ENCODE results near the gene MYPOP. TPM values are rescaled to one million over a fixed set of nuclear protein-coding genes. Genes with fewer than 3 reads are reported as not detected.

MYPOP gene
- total RNA-seq, 1 experiment from 2014 or later: 5.4 TPM

GRCh38 chr19:45862564-45863334, 39.7 kb downstream of the MYPOP start, which contains the start of gene SYMPK:
Gene SYMPK (minus strand): TSS chr19:45863147. CDS start chr19:45854495, 8,652 bp downstream.
- peaks cover 2% of the 10 kb centered on the region; the same call in 1 of the 2 replicates for H3K36me3 ChIP-seq (ENCODE audit: low read depth, low read length)
- peak within 1 kb of the TSS; percentile 76 for H2AFZ ChIP-seq (ENCODE audit: low read length)
- no peaks in the 10 kb centered on the region for H3F3A ChIP-seq (ENCODE audit: low read length, unreplicated experiment)
- H4K20me1 ChIP-seq (ENCODE audit: low read length): no peaks in the 10 kb centered on the region
- peak within 1 kb of the TSS; percentile 82 for H3K4me3 ChIP-seq (ENCODE audit: low read length)
- peaks cover 23% of the 10 kb centered on the region for H3K79me2 ChIP-seq (ENCODE audit: low read length)
- peaks cover 13% of the 10 kb centered on the region for H3K27me3 ChIP-seq (ENCODE audit: low read length)
- H3K4me1 ChIP-seq (ENCODE audit: insufficient read depth, low read length): no peaks in the 10 kb centered on the region
- DNase-seq (peak; percentile 95), ATAC-seq (peak; percentile 98)
- ChIA-PET POLR2A (ENCODE audit: unreplicated experiment) (interaction anchor here (0.5 to 0.6 kb wide), 3 partner anchors 64 to 171 kb away, joined by 3 to 4 read pairs (median 3); partner anchors contain the start of gene SNRPD2), CTCF (interaction anchor here (0.6 to 1.6 kb wide), 5 partner anchors 9 to 335 kb away, joined by 3 to 9 read pairs (median 6); partner anchors contain the start of gene DMWD)
- H3K4me2 ChIP-seq (ENCODE audit: low read length): peak within 1 kb of the TSS; percentile 81
- H3K27ac ChIP-seq (ENCODE audit: low read length): peak within 1 kb of the TSS; percentile 39
- H3K9ac ChIP-seq (ENCODE audit: low read length): peak within 1 kb of the TSS; percentile 80
- H3K9me3 ChIP-seq (ENCODE audit: low read length): no peaks in the 10 kb centered on the region
- BruUV-seq (replicated peaks): TSS peak; percentile 59
- H3K9me2 ChIP-seq (replicated peaks; ENCODE audit: low read length): no peaks in the 10 kb centered on the region
- TF ChIP-seq EZH2 (IDR thresholded peaks at IDR 0.05; ENCODE audit: low read length, unreplicated experiment): no peak
- no peak for TF ChIP-seq CTCF (conservative IDR thresholded peaks at IDR 0.05; ENCODE audit: low read depth, low read length)
- intact Hi-C loops (cut with micrococcal nuclease): loop anchor here (2.0 kb wide), 1 partner anchor 20 kb away; no protein-coding TSS in a partner anchor

- peaks cover 23% of the 10 kb centered on the region for H3K79me2 ChIP-seq (ENCODE audit: low read length)
- POLR2A ChIA-PET (ENCODE audit: unreplicated experiment): interaction anchor here (0.6 kb wide), 1 partner anchor 63 kb away, joined by 3 read pairs; no protein-coding TSS in a partner anchor
Measured at GRCh38 chr19:45862271-45862563, 40.2 kb downstream of the MYPOP start.

More at GRCh38 chr19:45862271-45862563, 40.2 kb downstream of the MYPOP start:
- H4K20me1 ChIP-seq (ENCODE audit: low read length): no peaks in the 10 kb centered on the region
- H3K9ac ChIP-seq (ENCODE audit: low read length): peak overlapping the region; percentile 80
- CTCF ChIA-PET: no interaction called here
- H3K9me2 ChIP-seq (replicated peaks; ENCODE audit: low read length): no peaks in the 10 kb centered on the region
- H3K4me2 ChIP-seq (ENCODE audit: low read length): peak overlapping the region; percentile 81
- H3K36me3 ChIP-seq (ENCODE audit: low read depth, low read length): peaks cover 2% of the 10 kb centered on the region; the same call in 1 of the 2 replicates
- peak; percentile 6 for DNase-seq
- intact Hi-C loops (cut with micrococcal nuclease): loop anchor here (2.0 kb wide), 1 partner anchor 21 kb away; no protein-coding TSS in a partner anchor
- H3K9me3 ChIP-seq (ENCODE audit: low read length): no peaks in the 10 kb centered on the region
- peak overlapping the region; percentile 39; the same call in 1 of the 2 replicates for H3K27ac ChIP-seq (ENCODE audit: low read length)
- peak overlapping the region; percentile 82 for H3K4me3 ChIP-seq (ENCODE audit: low read length)
- H3K4me1 ChIP-seq (ENCODE audit: insufficient read depth, low read length): no peaks in the 10 kb centered on the region
- no peaks in the 10 kb centered on the region for H3F3A ChIP-seq (ENCODE audit: low read length, unreplicated experiment)
- TF ChIP-seq EZH2phosphoT487 (IDR thresholded peaks at IDR 0.05; ENCODE audit: borderline replicate concordance, low read length) (no peak), CTCF (conservative IDR thresholded peaks at IDR 0.05; ENCODE audit: low read depth, low read length) (no peak), EZH2 (IDR thresholded peaks at IDR 0.05; ENCODE audit: low read length, unreplicated experiment) (no peak)
- ATAC-seq: no peak; the same call in 1 of the 2 replicates
- peak overlapping the region; percentile 76 for H2AFZ ChIP-seq (ENCODE audit: low read length)
- BruUV-seq (replicated peaks): no TSS peak
- H3K27me3 ChIP-seq (ENCODE audit: low read length): peaks cover 13% of the 10 kb centered on the region
